WTC11 (cell line): Measurements from ENCODE around the gene LYRM4. TPM values are rescaled to one million over a fixed set of nuclear protein-coding genes. Genes with fewer than 3 reads are reported as not detected.

Source experiments
- ATAC-seq: fragments of 200-7000 bp; cut with Tn5 transposase; 2 replicates; pipeline ENCODE4 v1.10.0; 2021; ENCODE audit warnings: mild to moderate bottlenecking, moderate library complexity
- CTCF ChIA-PET: fragments of 300-600 bp; sonication (Branson Sonifier 250); formaldehyde crosslinking; loops from one replicate; lab custom pipeline; 2021; ENCODE audit warnings: antibody characterized with exemption; lab: Charles Lee
- POLR2A ChIA-PET: fragments of 350-600 bp; sonication (Branson Sonifier 250); formaldehyde crosslinking; loops from one replicate; lab custom pipeline; 2021; ENCODE audit warnings: antibody characterized with exemption; lab: Charles Lee
- DNase-seq: peaks from one replicate; pipeline ENCODE4 v3.0.0; 2021; ENCODE audit warnings: low spot score
- H3K27ac Mint-ChIP-seq: 2 replicates; pipeline ENCODE4 v1.8.0; 2021; ENCODE audit warnings: mixed read lengths
- H3K27me3 Mint-ChIP-seq: 2 replicates; pipeline ENCODE4 v1.8.0; 2021; ENCODE audit warnings: low read depth, mild to moderate bottlenecking, moderate library complexity, mixed read lengths
- H3K36me3 Mint-ChIP-seq: 2 replicates; pipeline ENCODE4 v1.8.0; 2021; ENCODE audit warnings: mixed read lengths
- H3K4me1 Mint-ChIP-seq: 2 replicates; pipeline ENCODE4 v1.8.0; 2022; ENCODE audit warnings: mixed read lengths
- H3K4me3 Mint-ChIP-seq: 2 replicates; pipeline ENCODE4 v1.8.0; 2021; ENCODE audit warnings: mild to moderate bottlenecking, moderate library complexity, mixed read lengths
- H3K9me3 Mint-ChIP-seq: 2 replicates; pipeline ENCODE4 v1.8.0; 2021; ENCODE audit warnings: mixed read lengths
- CREM ChIP-seq: sonication (generic); formaldehyde crosslinking; IDR thresholded peaks from 2 replicates; pipeline ENCODE4 v1.8.1; 2022; ENCODE audit warnings: mild to moderate bottlenecking, missing genetic modification reagents, moderate library complexity
- E2F1 ChIP-seq: sonication (generic); formaldehyde crosslinking; IDR thresholded peaks from 2 replicates; pipeline ENCODE4 v1.8.0; 2022; ENCODE audit warnings: mild to moderate bottlenecking, missing genetic modification reagents
- E2F4 ChIP-seq: sonication (generic); formaldehyde crosslinking; IDR thresholded peaks from 2 replicates; pipeline ENCODE4 v1.8.1; 2022; ENCODE audit warnings: low read depth, mild to moderate bottlenecking, moderate library complexity, missing genetic modification reagents, borderline replicate concordance
- ELF4 ChIP-seq: sonication (generic); formaldehyde crosslinking; IDR thresholded peaks from 2 replicates; pipeline ENCODE4 v1.8.1; 2022; ENCODE audit warnings: low read depth, mild to moderate bottlenecking, moderate library complexity, missing genetic modification reagents
- FOXP1 ChIP-seq: sonication (generic); formaldehyde crosslinking; IDR thresholded peaks from 2 replicates; pipeline ENCODE4 v1.8.0; 2022; ENCODE audit warnings: missing genetic modification reagents, mild to moderate bottlenecking, moderate library complexity, borderline replicate concordance
- GABPB1 ChIP-seq: sonication (generic); formaldehyde crosslinking; IDR thresholded peaks from 2 replicates; pipeline ENCODE4 v1.8.1; 2023; ENCODE audit warnings: mild to moderate bottlenecking, missing genetic modification reagents
- GTF2I ChIP-seq: fragments of 250-450 bp; sonication (Bioruptor Pico); conservative IDR thresholded peaks from 2 replicates; pipeline ENCODE4 v1.4.0; 2021; ENCODE audit warnings: mild to moderate bottlenecking
- IRF2 ChIP-seq: sonication (generic); formaldehyde crosslinking; IDR thresholded peaks from 2 replicates; pipeline ENCODE4 v1.8.0; 2022; ENCODE audit warnings: low read depth, missing genetic modification reagents, borderline replicate concordance
- NFE2L1 ChIP-seq: sonication (generic); formaldehyde crosslinking; IDR thresholded peaks from 2 replicates; pipeline ENCODE4 v1.8.1; 2023; ENCODE audit warnings: missing genetic modification reagents
- NR3C1 ChIP-seq: sonication (generic); formaldehyde crosslinking; conservative IDR thresholded peaks from 2 replicates; pipeline ENCODE4 v1.8.1; 2023; ENCODE audit warnings: low read depth, mild to moderate bottlenecking, missing genetic modification reagents
- RELA ChIP-seq: sonication (generic); formaldehyde crosslinking; IDR thresholded peaks from 2 replicates; pipeline ENCODE4 v1.8.1; 2022; ENCODE audit warnings: missing genetic modification reagents, mild to moderate bottlenecking, borderline replicate concordance
- RORB ChIP-seq: fragments of 250-450 bp; sonication (Bioruptor Pico); IDR thresholded peaks from 2 replicates; pipeline ENCODE4 v1.9.0; 2021; ENCODE audit warnings: mild to moderate bottlenecking
- SP1 ChIP-seq: sonication (generic); formaldehyde crosslinking; conservative IDR thresholded peaks from 2 replicates; pipeline ENCODE4 v1.8.1; 2022; ENCODE audit warnings: missing genetic modification reagents
- TP53 ChIP-seq: sonication (generic); formaldehyde crosslinking; IDR thresholded peaks from 2 replicates; pipeline ENCODE4 v1.8.1; 2023; ENCODE audit warnings: mild to moderate bottlenecking, missing genetic modification reagents
- ZBTB43 ChIP-seq: sonication (generic); formaldehyde crosslinking; IDR thresholded peaks from 2 replicates; pipeline ENCODE4 v1.8.1; 2023; ENCODE audit warnings: mild to moderate bottlenecking, missing genetic modification reagents
- ZNF121 ChIP-seq: sonication (generic); formaldehyde crosslinking; IDR thresholded peaks from 2 replicates; pipeline ENCODE4 v1.8.0; 2023; ENCODE audit warnings: missing genetic modification reagents
- ZNF219 ChIP-seq: sonication (generic); formaldehyde crosslinking; IDR thresholded peaks from 2 replicates; pipeline ENCODE4 v1.8.0; 2023; ENCODE audit warnings: missing genetic modification reagents, mild to moderate bottlenecking, borderline replicate concordance
- ZNF263 ChIP-seq: sonication (generic); formaldehyde crosslinking; IDR thresholded peaks from 2 replicates; pipeline ENCODE4 v1.8.1; 2022; ENCODE audit warnings: low read depth, mild to moderate bottlenecking, moderate library complexity, missing genetic modification reagents
- ZNF396 ChIP-seq: fragments of 250-450 bp; sonication (Bioruptor Pico); IDR thresholded peaks from 2 replicates; pipeline ENCODE4 v1.8.0; 2021; ENCODE audit warnings: mild to moderate bottlenecking, moderate library complexity, borderline replicate concordance
- ZNF416 ChIP-seq: fragments of 250-450 bp; sonication (Bioruptor Pico); IDR thresholded peaks from 2 replicates; pipeline ENCODE4 v1.9.0; 2021; ENCODE audit warnings: mild to moderate bottlenecking, inconsistent platforms
- total RNA-seq: library from RNA; stranded (reverse); gene quantifications from 3 replicates; pipeline ENCODE4 v1.2.3, GENCODE V29; 2021

Gene LYRM4
- total RNA-seq, 1 experiment from 2014 or later = 49.7 TPM

- H3K4me3 Mint-ChIP-seq = no peak overlapping the region
- 0 out of 2 replicates have a peak, but pooled peaks cover 7% of the 10 kb centered on the region for H3K36me3 Mint-ChIP-seq
- ChIA-PET CTCF (no interaction called here), POLR2A (no interaction called here)
- no peaks in the 10 kb centered on the region for H3K27me3 Mint-ChIP-seq
- peaks cover 15% of the 10 kb centered on the region for H3K4me1 Mint-ChIP-seq
- DNase-seq (no peak), ATAC-seq (no peak)
- peaks cover 13% of the 10 kb centered on the region for H3K9me3 Mint-ChIP-seq
- 0 out of 2 replicates have a peak overlapping the region, but pooled peaks have one; percentile 65 for H3K27ac Mint-ChIP-seq
- no peak for TF ChIP-seq GTF2I
Measured at GRCh38 chr6:5122504-5123112, 138.1 kb downstream of the LYRM4 start.

- ATAC-seq = no peak
- Mint-ChIP-seq H3K9me3 (peaks cover 13% of the 10 kb centered on the region), H3K27me3 (no peaks in the 10 kb centered on the region), H3K27ac (no peak overlapping the region), H3K36me3 (0 out of 2 replicates have a peak, but pooled peaks cover 7% of the 10 kb centered on the region), H3K4me3 (no peak overlapping the region), H3K4me1 (peaks cover 15% of the 10 kb centered on the region)
- ChIA-PET CTCF (interaction anchor here (0.5 kb wide), 1 partner anchor 93 kb away, joined by 3 read pairs; no protein-coding TSS in a partner anchor), POLR2A (no interaction called here)
- no peak for TF ChIP-seq ZNF396 (CRISPR knock-in tag)
- TF ChIP-seq CREM (CRISPR knock-in tag) = no peak
- TF ChIP-seq SP1 = no peak
- no peak for TF ChIP-seq ZNF263
- no peak for TF ChIP-seq ZNF219
- no peak for TF ChIP-seq ZNF416 (CRISPR knock-in tag)
- TF ChIP-seq RORB = no peak
- no peak for TF ChIP-seq E2F1 (CRISPR knock-in tag)
- no peak for TF ChIP-seq E2F4
- no peak for TF ChIP-seq TP53
- no peak for TF ChIP-seq FOXP1 (CRISPR knock-in tag)
- TF ChIP-seq NFE2L1 (CRISPR knock-in tag) = no peak
- no peak for TF ChIP-seq ELF4 (CRISPR knock-in tag)
- no peak for TF ChIP-seq NR3C1
- no peak for DNase-seq
Measured at GRCh38 chr6:5121956-5122355, 138.8 kb downstream of the LYRM4 start.

GRCh38 chr6:5121479-5121878 lies 139.3 kb downstream of the LYRM4 start:
- TF ChIP-seq RELA (CRISPR knock-in tag) (no peak), ZBTB43 (CRISPR knock-in tag) (no peak), IRF2 (CRISPR knock-in tag) (no peak), ZNF121 (CRISPR knock-in tag) (no peak), GABPB1 (CRISPR knock-in tag) (peak; percentile 42; the same call in 1 of the 2 replicates)
- ChIA-PET CTCF (interaction anchor here (0.5 kb wide), 1 partner anchor 93 kb away, joined by 3 read pairs; no protein-coding TSS in a partner anchor), POLR2A (no interaction called here)
- Mint-ChIP-seq H3K27me3 (no peaks in the 10 kb centered on the region), H3K27ac (no peak overlapping the region), H3K4me3 (no peak overlapping the region), H3K9me3 (peaks cover 13% of the 10 kb centered on the region), H3K4me1 (peaks cover 14% of the 10 kb centered on the region), H3K36me3 (0 out of 2 replicates have a peak, but pooled peaks cover 7% of the 10 kb centered on the region)
- ATAC-seq (no peak), DNase-seq (no peak)
